Right atrium auricular region (tissue), 2 donors: ENCODE results near the gene DOCK1. TPM values are rescaled to one million over a fixed set of nuclear protein-coding genes. Genes with fewer than 3 reads are reported as not detected.

Source experiments
- DNase-seq: peaks from one replicate; pipeline ENCODE4 v3.0.0-alpha.2; 2019; ENCODE audit warnings: low spot score
- H3K27ac ChIP-seq, 2 donors: fragments of 200-600 bp; sonication (generic); 1 replicate in 1 of 2; 2 replicates in 1 of 2; pipeline ENCODE4 v1.5.1; 2016 to 2019
- H3K27me3 ChIP-seq, 2 donors: fragments of 200-600 bp; sonication (generic); one replicate each; pipeline versions ENCODE4 v1.5.1 to v1.6.0; 2017 to 2019
- H3K36me3 ChIP-seq: fragments of 200-600 bp; sonication (generic); one replicate; pipeline ENCODE4 v1.5.1; 2016
- H3K4me1 ChIP-seq, 2 donors: fragments of 200-600 bp; sonication (generic); one replicate each; pipeline versions ENCODE4 v1.5.1 to v1.6.0; 2017 to 2019
- H3K4me3 ChIP-seq, 2 donors: fragments of 200-600 bp; sonication (generic); 1 replicate in 1 of 2; 2 replicates in 1 of 2; pipeline ENCODE4 v1.5.1; 2017 to 2019; ENCODE audit warnings: mild to moderate bottlenecking in 1 of 2, moderate library complexity in 1 of 2
- H3K9me3 ChIP-seq, 2 donors: fragments of 200-600 bp; sonication (generic); one replicate each; pipeline ENCODE4 v1.5.1; 2019
- total RNA-seq, 2 donors: library from RNA; depleted of rRNA; stranded (reverse); fragments of >200 nt; gene quantifications; one replicate each; pipeline ENCODE4 v1.1.0, GENCODE V29; 2016
- TF ChIP-seq, protein P1 (sequence below), 2 donors: fragments of 200-600 bp; sonication (generic); IDR thresholded peaks; one replicate each; pipeline ENCODE4 v1.5.1; 2019; ENCODE audit warnings: antibody characterized with exemption in 2 of 2

Gene DOCK1
- total RNA-seq, 2 donors from 2014 or later = 13.0 to 16.8 TPM

DNA sequence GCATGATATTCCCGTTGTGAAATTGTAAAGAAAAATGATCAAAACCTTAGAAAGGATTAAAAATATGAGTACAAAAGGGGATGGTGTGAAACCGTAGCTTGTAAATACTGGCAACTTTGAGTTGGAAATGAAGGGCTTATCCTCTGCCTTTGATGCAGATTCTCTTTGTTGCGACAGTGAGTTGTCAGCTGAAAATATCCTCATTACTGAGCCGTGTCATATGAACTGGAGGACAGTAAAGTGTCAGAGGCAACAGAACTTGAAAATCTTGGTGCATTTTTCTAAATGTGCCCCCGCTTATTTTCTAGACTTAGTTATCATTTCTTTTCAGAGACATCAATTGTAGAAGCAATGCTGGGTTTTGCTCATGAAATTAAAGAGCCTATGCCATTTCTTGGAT, 473.4 kb downstream of the DOCK1 start:
- Histone ChIP-seq H3K27ac (no peak overlapping the region), H3K27me3 (no peaks in the 10 kb centered on the region), H3K36me3 (peaks cover 26% of the 10 kb centered on the region), H3K4me1 (no peaks in the 10 kb centered on the region), H3K4me3 (no peak overlapping the region), H3K9me3 (no peaks in the 10 kb centered on the region)
- DNase-seq = no peak
- TF ChIP-seq, protein P1, sequence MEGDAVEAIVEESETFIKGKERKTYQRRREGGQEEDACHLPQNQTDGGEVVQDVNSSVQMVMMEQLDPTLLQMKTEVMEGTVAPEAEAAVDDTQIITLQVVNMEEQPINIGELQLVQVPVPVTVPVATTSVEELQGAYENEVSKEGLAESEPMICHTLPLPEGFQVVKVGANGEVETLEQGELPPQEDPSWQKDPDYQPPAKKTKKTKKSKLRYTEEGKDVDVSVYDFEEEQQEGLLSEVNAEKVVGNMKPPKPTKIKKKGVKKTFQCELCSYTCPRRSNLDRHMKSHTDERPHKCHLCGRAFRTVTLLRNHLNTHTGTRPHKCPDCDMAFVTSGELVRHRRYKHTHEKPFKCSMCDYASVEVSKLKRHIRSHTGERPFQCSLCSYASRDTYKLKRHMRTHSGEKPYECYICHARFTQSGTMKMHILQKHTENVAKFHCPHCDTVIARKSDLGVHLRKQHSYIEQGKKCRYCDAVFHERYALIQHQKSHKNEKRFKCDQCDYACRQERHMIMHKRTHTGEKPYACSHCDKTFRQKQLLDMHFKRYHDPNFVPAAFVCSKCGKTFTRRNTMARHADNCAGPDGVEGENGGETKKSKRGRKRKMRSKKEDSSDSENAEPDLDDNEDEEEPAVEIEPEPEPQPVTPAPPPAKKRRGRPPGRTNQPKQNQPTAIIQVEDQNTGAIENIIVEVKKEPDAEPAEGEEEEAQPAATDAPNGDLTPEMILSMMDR (IDR thresholded peaks at IDR 0.05) = no peak

DNA sequence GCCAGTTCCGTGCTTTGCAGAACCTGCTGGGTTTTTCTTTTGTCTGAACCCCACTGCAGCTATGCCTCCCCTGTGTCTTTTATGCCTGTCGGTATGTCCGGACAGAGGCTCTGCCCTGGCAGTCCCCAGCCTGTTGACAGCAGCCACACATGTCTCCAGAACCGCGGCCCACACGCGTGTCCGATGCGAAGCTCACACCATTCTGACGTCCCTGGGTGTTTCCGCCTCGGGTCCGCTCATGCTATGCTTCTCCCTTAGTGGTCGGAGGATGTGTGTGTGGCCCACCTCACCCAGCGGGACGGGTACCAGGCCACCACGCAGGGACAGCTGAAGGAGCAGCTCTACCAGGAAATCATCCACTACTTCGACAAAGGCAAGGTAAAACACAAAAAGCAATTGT, 479.3 kb downstream of the DOCK1 start:
- no peaks in the 10 kb centered on the region for H3K4me1 ChIP-seq
- no peak overlapping the region for H3K27ac ChIP-seq
- no peaks in the 10 kb centered on the region for H3K9me3 ChIP-seq
- peaks cover 7% of the 10 kb centered on the region for H3K36me3 ChIP-seq
- TF ChIP-seq, protein P1 (IDR thresholded peaks at IDR 0.05) = no peak
- H3K4me3 ChIP-seq = no peak overlapping the region
- no peak for DNase-seq
- no peaks in the 10 kb centered on the region for H3K27me3 ChIP-seq

DNA sequence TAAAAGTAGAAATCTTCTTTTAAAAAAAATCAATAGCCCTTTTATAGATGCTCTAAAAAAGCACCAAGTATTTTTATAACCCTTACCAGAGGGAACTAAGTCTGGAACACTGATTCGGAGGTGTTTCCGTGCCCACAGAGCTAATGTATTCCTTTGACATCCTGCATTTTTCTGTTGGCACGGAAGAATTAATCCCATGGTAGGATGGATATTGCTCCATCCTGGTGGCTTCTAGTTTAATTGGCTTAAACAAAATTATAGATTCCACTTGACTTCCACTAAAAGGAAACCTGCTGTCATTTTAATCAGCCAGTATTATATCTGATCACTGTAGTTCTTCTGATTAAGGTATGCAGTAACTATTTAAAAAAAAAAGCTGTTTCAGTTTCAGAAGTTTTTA, 479.8 kb downstream of the DOCK1 start:
- Histone ChIP-seq H3K4me1 (no peaks in the 10 kb centered on the region), H3K36me3 (peaks cover 7% of the 10 kb centered on the region), H3K9me3 (no peaks in the 10 kb centered on the region), H3K4me3 (no peak overlapping the region), H3K27me3 (no peaks in the 10 kb centered on the region), H3K27ac (no peak overlapping the region)
- DNase-seq = no peak
- TF ChIP-seq, protein P1 (IDR thresholded peaks at IDR 0.05) = no peak

DNA sequence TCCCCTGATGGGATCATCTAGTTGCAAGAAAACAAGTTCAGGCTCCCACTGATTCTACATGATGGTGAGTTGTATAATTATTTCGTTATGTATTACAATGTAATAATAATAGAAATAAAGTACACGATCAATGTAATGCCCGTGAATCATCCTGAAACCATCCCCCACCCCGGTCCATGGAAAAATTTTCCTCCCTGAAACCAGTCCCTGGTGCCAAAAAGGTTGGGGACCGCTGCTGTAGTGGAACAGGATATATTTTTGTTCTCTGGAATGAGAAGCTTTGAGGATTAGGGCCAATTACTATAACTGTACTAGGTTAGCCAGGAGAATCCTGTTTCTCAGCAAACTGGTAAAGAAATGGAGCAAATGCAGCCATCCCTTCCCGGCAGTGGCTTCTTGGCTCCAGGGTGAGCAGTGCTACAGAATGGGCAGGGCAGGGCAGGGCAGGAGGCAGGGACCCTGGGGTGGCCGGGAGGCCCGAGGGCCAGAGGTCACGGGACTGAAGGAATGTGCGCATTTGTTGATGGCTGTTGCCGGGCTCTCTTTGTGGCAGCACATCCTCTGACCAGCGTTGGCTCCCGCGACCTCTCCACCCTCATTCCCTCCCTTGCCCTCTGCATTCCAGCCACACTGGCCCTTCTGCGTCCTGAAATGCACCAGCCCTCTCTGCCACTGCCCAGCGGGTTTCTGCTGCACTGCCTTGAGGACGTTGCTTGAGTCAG, 481.5 kb downstream of the DOCK1 start:
- no peak overlapping the region for H3K27ac ChIP-seq
- no peaks in the 10 kb centered on the region for H3K27me3 ChIP-seq
- no peak overlapping the region for H3K4me3 ChIP-seq
- no peak for DNase-seq
- H3K4me1 ChIP-seq = no peaks in the 10 kb centered on the region
- no peaks in the 10 kb centered on the region for H3K9me3 ChIP-seq
- TF ChIP-seq, protein P1 (IDR thresholded peaks at IDR 0.05) = no peak
- H3K36me3 ChIP-seq = peaks cover 2% of the 10 kb centered on the region

DNA sequence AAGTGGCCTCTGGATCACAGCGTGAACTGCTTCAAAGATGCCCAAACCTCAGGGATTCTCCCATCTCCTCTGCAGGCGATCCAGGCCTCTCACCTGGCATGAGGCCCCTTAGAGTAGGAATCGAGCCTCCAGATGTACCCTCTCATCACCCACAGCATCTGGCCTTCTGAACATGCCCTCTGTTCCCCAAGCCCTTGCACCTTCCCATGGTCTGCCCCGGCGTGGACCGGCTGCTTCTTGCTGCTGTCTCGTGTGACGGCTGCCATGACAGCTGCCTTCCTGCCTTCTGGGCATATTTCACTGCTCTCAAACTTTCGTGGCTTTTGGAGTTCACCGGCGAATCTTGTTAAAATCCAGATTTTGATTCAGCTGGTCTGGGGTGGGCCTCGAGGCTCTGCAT, 486.6 kb downstream of the DOCK1 start:
- no peak overlapping the region for H3K27ac ChIP-seq
- H3K36me3 ChIP-seq = no peaks in the 10 kb centered on the region
- no peak overlapping the region for H3K4me3 ChIP-seq
- TF ChIP-seq, protein P1 (IDR thresholded peaks at IDR 0.05) = no peak
- DNase-seq = no peak
- H3K9me3 ChIP-seq = no peaks in the 10 kb centered on the region
- no peaks in the 10 kb centered on the region for H3K27me3 ChIP-seq
- no peaks in the 10 kb centered on the region for H3K4me1 ChIP-seq
